ENCODE measurements around the gene SARS2.

- TF ChIP-seq CTCF (IDR thresholded peaks at IDR 0.05), result no peak
- TF ChIP-seq POLR2A (IDR thresholded peaks at IDR 0.05), result no peak
Measured at GRCh38 chr19:38911388-38912001, 19.1 kb downstream of the SARS2 start.
